NB4 (cell line): ENCODE measurements around the gene SYTL2.
A peak's percentile ranks its signal among the peaks of the same experiment; 100 is the strongest.
"Not testable (repeated sequence)": the region's sequence is repeated elsewhere in the genome, so short reads cannot be mapped to it uniquely, and the experiment has no call there.

ENCODE experiments used
- DNase-seq: peaks from one replicate; pipeline ENCODE4 v3.0.0; 2010; ENCODE audit warnings: low read depth
- H3K4me3 ChIP-seq: one replicate; pipeline ENCODE4 v1.5.1; 2011; ENCODE audit warnings: mild to moderate bottlenecking, low read depth, low read length, moderate library complexity
- MYC ChIP-seq: IDR thresholded peaks from 2 replicates; pipeline ENCODE4 v1.6.1; 2011; ENCODE audit warnings: low read depth, low read length
- POLR2A ChIP-seq: IDR thresholded peaks from 2 replicates; pipeline ENCODE4 v1.6.1; 2011; ENCODE audit warnings: mild to moderate bottlenecking; ENCODE audit not compliant: insufficient read length; ENCODE audit errors: extremely low read depth
- TF ChIP-seq, protein P1 (sequence below): IDR thresholded peaks from 2 replicates; pipeline ENCODE4 v1.6.1; 2011; ENCODE audit warnings: low read depth, low read length
- TF ChIP-seq, protein P2 (sequence below): IDR thresholded peaks from one replicate; pipeline ENCODE4 v1.5.1; 2012; ENCODE audit warnings: low read depth, low read length

Gene SYTL2

DNA sequence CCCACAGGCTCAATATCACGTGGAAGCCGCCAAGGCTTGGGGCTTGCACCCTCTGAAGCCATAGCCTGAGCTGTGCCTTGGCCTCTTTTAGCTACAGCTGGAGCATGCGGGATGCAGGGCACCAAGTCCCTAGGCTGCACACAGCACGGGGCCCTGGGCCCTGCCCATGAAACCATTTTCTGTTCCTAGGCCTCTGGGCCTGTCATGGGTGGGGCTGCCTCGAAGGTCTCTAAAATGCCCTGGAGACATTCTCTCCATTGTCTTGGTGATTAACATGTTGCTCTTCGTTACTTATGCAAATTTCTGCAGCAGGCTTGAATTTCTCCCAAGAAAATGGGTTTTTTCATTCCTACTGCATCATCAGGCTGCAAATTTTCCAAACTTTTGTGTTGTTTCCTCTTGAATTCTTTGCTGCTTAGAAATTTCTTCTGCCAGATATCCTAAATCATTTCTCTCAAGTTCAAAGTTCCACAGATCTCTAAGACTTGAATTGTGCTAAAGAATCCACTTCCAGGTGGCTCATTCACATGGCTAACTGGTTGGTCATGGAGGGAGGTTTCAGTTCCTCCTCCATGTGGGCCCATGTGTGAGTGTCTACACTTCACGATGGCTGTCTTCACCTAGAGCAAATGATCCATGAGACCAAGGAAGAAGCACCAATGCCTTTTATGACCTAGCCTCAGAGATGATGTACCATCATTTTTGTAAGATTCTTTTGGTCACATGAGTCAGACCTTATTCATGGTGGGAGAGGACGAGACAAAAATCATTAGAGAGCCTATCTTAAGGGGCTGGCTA, 138.6 kb downstream of the SYTL2 start:
- TF ChIP-seq, protein P1, sequence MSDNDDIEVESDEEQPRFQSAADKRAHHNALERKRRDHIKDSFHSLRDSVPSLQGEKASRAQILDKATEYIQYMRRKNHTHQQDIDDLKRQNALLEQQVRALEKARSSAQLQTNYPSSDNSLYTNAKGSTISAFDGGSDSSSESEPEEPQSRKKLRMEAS: no peak
- TF ChIP-seq POLR2A (no peak), MYC (no peak)
- TF ChIP-seq, protein P2, sequence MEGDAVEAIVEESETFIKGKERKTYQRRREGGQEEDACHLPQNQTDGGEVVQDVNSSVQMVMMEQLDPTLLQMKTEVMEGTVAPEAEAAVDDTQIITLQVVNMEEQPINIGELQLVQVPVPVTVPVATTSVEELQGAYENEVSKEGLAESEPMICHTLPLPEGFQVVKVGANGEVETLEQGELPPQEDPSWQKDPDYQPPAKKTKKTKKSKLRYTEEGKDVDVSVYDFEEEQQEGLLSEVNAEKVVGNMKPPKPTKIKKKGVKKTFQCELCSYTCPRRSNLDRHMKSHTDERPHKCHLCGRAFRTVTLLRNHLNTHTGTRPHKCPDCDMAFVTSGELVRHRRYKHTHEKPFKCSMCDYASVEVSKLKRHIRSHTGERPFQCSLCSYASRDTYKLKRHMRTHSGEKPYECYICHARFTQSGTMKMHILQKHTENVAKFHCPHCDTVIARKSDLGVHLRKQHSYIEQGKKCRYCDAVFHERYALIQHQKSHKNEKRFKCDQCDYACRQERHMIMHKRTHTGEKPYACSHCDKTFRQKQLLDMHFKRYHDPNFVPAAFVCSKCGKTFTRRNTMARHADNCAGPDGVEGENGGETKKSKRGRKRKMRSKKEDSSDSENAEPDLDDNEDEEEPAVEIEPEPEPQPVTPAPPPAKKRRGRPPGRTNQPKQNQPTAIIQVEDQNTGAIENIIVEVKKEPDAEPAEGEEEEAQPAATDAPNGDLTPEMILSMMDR: no peak
- DNase-seq: no peak
- no peak overlapping the region for H3K4me3 ChIP-seq

DNA sequence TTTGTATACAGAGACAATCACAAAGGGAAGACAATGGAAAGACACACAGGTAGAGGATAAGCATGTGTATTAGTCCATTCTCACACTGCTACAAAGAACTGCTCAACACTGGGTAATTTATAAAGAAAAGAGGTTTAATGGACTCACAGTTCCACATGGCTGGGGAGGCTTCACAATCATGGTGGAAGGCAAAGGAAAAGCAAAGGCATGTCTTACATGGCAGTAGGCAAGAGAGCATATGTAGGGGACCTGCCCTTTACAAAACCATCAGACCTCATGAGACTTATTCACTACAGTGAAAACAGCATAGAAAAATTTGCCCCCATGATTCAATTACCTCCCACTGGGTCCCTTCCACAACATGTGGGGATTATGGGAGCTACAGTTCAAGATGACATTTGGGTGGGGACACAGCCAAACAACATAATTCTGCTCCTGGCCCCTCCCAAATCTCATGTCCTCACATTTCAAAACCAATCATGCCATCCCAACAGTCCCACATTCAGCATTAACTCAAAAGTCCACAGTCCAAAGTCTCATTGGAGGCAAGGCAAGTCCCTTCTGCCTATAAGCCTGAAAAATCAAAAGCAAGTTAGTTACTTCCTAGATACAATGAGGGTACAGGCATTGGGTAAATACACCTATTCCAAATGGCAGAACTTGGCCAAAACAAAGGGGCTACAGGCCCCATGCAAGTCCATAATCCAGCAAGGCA, 139.8 kb downstream of the SYTL2 start:
- H3K4me3 ChIP-seq, DNase-seq: not testable (repeated sequence)

DNA sequence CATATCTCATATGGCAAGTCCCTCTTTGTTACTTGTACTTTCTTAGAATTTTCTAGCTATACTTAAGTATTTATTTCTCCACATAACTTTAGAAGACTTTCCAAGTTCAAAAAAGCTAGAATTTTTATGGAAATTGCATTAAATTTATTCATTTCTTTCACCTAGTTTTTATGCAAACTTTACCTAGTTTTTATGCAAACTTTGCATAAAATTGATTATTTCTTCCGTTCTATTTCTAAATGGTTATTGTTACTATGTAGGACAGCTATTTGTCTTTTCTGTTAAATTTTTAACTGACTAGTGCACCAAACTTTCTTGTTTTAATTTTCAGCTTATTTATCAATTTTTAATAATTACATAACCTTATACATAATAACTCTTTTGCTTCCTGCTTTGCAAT, 142.8 kb downstream of the SYTL2 start:
- no peak overlapping the region for H3K4me3 ChIP-seq
- TF ChIP-seq, protein P1: no peak
- TF ChIP-seq, protein P2: no peak
- TF ChIP-seq MYC (no peak), POLR2A (no peak)
- DNase-seq: no peak

DNA sequence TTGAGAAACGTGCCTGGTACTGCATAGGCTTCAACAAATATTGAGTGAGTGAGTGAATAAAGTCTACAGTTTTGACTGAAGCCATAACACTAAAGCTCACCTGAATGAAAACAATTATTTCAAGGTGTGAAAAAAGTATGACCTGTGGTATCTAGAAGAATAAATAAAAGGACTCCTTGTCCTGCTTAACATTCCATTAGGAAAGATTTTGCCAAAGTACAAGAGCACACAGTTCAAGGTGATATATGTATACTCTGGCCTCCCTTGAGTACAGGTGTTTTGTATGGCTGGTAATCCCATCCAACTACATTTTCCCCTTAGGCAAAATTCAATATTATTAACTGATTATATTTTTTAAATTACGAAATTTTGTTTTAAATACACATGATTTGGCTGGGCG, 144.3 kb downstream of the SYTL2 start:
- DNase-seq: no peak
- TF ChIP-seq POLR2A: no peak
- TF ChIP-seq, protein P2: no peak
- TF ChIP-seq MYC: no peak
- TF ChIP-seq, protein P1: no peak
- no peak overlapping the region for H3K4me3 ChIP-seq

DNA sequence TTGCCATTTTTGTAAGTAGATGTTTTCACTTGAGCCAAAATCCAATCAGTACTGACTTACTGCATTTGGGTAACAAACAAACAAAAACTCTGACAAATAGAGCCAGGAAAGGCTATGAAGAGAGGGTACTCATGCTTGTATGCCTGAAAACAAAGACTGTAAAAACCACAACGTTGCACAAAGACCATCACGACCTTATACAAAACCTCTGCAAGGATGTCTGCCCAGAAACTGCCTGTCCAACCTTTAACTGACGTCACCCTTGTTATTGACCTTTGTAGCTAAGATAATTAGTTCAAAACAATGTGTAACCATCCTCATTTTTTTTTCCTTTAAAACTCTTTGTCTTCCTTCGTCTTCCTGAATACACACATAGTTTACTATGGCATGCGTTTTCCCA, 145.2 kb downstream of the SYTL2 start:
- TF ChIP-seq MYC (no peak), POLR2A (no peak)
- TF ChIP-seq, protein P2: no peak
- TF ChIP-seq, protein P1: no peak
- DNase-seq: peak; percentile 39
- H3K4me3 ChIP-seq: no peak overlapping the region

DNA sequence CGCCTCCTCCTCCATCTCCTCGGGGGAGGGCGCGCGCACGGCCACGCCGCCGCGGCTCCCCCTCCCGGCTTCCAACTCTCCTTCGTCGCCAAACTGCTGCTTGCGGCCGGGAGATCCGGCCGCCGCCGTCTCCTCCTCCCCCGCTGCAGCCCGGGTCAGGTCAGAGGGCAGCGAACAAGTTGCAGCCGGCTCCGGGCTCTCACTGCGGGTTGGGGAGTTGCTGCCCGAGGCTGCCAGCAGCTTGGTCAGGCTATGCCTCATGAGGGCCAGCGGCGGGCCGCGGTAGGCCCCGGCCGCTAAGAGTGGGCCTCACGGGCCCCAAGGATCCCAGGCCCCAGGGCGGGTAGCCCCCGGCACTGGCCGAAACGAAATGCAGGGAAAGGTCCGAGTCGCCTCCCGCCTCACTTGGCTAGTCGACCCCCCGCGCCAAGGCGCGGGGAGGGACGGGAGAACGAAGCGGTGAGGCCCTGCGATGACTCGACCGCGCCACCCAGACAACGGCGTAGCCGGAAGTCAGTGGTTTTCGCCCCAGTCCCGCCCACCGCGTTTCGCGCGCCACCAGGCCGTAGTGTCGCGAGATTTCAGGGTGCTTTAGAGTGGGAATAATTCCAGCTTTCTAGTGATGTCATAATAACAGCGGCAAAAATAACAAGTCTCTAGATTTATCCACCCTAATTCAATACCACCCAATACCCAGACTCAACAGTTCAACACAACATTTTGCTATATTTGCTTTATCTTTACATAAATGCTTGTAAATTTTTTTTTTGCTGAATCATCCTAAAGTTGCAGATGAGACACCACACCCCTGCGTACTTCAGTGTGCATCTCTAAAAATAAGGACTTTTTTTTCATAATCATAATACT, 146.1 kb downstream of the SYTL2 start, which contains the start of gene CREBZF:
Gene CREBZF, minus strand, starts transcription at position 515 of the 867 bp plus-strand sequence. Its CDS starts 254 bp downstream, at position 261.
- peak; percentile 97 for TF ChIP-seq POLR2A
- TF ChIP-seq, protein P2: no peak
- TF ChIP-seq, protein P1: peak; percentile 51
- TF ChIP-seq MYC: peak; percentile 76
- H3K4me3 ChIP-seq: peak within 1 kb of the TSS; percentile 80

More for the DNA sequence above, 146.1 kb downstream of the SYTL2 start, which contains the start of gene CREBZF:
- DNase-seq: peak; percentile 98
